Omental fat pad (tissue), 4 donors: Measurements from ENCODE around the gene TLR8. TPM values are rescaled to one million over a fixed set of nuclear protein-coding genes. Genes with fewer than 3 reads are reported as not detected.

Experiments
- ATAC-seq: fragments of 150-250 bp; one replicate; pipeline ENCODE4 v1.9.1; 2016; ENCODE audit warnings: mild to moderate bottlenecking, moderate library complexity; ENCODE audit not compliant: low FRiP score
- DNase-seq: peaks from one replicate; pipeline ENCODE4 v3.0.0-alpha.2; 2019; ENCODE audit warnings: low spot score
- CTCF ChIP-seq, 3 donors: fragments of 450-650 bp; IDR thresholded peaks; one replicate each; pipeline ENCODE4 v1.5.1; 2016 to 2017; ENCODE audit warnings: antibody characterized with exemption in 3 of 3, mild to moderate bottlenecking in 3 of 3, moderate library complexity in 2 of 3
- total RNA-seq, 4 donors: library from RNA; depleted of rRNA; stranded (reverse); fragments of >200 nt; gene quantifications; one replicate each; pipeline ENCODE4 v1.1.0, GENCODE V29; 2016

Gene TLR8
- total RNA-seq, 4 donors from 2014 or later: 1.4 to 10.9 (median 6.1) TPM

- no peak for DNase-seq
- no peak for ATAC-seq
- no peak for TF ChIP-seq CTCF (IDR thresholded peaks at IDR 0.05)
Observed at GRCh38 chrX:12887141-12887540, 19.3 kb upstream of the TLR8 start.

- no peak for DNase-seq
- TF ChIP-seq CTCF (IDR thresholded peaks at IDR 0.05): no peak
- no peak for ATAC-seq
Observed at GRCh38 chrX:12887767-12888166, 18.7 kb upstream of the TLR8 start.

DNA sequence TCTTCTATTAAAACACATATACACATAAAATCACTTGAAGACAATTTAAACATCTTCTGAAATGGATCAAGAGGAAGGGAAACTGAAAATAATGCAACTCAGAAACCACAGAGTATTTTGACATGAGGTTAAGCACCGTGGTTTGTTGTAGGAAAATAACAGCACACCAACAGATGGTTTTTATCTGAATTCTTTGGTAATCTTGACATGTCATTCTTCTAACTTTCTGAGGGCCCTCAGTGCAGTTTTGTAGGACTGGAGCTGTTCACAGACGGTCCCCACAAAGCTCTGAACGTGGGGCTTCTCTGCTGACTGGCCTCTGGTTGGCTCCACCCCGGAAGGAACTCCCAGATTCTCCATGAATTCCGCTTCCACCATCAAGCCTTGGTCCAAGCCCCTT, 16.0 kb upstream of the TLR8 start:
- DNase-seq (no peak), ATAC-seq (no peak)
- TF ChIP-seq CTCF (IDR thresholded peaks at IDR 0.05): no peak

DNA sequence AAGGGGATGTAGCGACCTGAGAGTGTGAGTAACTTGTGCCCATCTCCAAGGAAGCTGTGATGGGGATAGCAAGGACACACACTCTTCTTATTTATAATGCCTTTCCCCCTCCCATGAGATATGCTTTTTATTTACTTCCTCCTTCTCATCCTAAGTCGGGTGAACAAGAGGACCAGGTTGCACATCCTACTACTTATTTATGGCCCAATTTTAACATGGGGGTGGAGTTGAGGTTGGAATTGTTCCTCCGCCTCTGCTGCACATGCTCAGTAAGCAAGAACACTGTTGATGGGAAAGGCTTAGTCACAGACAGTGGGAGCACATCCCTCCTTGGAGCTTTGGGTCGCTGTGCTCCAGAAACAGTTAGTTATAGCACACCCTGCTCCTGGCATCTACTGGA, 15.2 kb upstream of the TLR8 start:
- ATAC-seq (no peak), DNase-seq (no peak)
- no peak for TF ChIP-seq CTCF (IDR thresholded peaks at IDR 0.05)

DNA sequence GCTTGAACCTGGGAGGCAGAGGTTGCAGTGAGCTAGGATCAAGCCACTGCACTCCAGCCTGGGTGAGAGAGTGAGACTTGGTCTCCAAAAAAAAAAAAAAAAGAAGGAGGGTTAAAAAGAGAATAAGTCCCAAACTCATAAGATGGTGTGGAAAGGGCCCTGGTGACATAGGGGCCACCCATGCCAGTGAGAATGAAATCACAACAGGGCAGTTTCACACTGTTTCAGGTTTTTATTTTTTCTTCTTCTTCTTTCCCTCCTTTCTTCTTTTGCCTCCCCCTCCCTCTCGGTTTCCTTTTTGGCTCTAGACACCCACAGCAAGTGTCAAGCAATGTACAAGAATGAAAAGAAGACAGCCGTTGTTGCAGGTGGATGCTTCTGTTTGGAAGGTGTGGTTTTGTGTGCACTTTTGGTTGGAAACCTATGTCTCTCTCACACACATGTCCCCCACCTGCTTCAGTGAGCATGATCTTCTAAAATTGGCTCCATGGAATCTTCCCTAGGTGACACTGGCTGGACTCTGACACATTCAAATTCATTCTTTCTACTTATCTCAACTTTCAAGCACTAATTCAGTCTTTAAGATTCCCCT, 14.4 kb upstream of the TLR8 start:
- ATAC-seq: no peak
- TF ChIP-seq CTCF (IDR thresholded peaks at IDR 0.05): no peak
- DNase-seq: no peak

DNA sequence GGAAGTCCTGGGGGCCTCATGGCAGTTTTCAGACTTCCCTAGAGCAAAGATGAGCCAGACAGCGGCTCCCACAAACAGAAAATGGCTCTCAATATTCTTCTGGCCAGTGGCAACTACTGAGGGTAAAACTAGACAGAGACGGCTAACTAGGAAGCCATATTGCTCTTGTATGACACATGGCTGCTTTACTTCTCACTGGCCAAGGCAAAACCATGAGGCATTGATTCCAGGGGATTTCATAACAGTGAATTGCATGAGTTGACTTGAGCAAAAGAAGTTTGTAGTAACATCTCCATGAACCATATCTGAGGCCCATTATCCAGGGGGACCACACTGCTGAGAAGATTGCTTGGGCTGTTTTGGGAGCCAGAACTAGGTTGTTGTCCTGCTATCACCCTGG, 13.7 kb upstream of the TLR8 start:
- no peak for TF ChIP-seq CTCF (IDR thresholded peaks at IDR 0.05)
- no peak for ATAC-seq
- DNase-seq: no peak
